SK-MEL-5 (cell line): ENCODE data around the gene EVX2. TPM values are rescaled to one million over a fixed set of nuclear protein-coding genes. Genes with fewer than 3 reads are reported as not detected.
A peak's percentile ranks its signal among the peaks of the same experiment; 100 is the strongest.

Source experiments
- DNase-seq: peaks from one replicate; pipeline ENCODE4 v3.0.0-alpha.2; 2016; ENCODE audit warnings: low read depth, low spot score
- in situ Hi-C: cut with HindIII; loops from 2 replicates; pipeline ENCODE4 v1.10.0; 2016; ENCODE audit warnings: low sequenced_read_pairs, high pct_unique_total_duplicates, low pct_unique_long_range_greater_than_20kb
- total RNA-seq: library from RNA; depleted of rRNA; stranded (reverse); fragments of >200 nt; shearing (Covaris generic); gene quantifications from 2 replicates; pipeline ENCODE4 v1.2.3, GENCODE V29; 2014; rRNA removed

EVX2 gene
- total RNA-seq, 1 experiment from 2014 or later = not detected

- in situ Hi-C loops = no loop called here
Measured at GRCh38 chr2:176063958-176064357, 19.8 kb downstream of the EVX2 start.

GRCh38 chr2:176056406-176056805 is 27.4 kb downstream of the EVX2 start:
- no peak for DNase-seq
- in situ Hi-C loops = no loop called here

More at GRCh38 chr2:176063958-176064357, 19.8 kb downstream of the EVX2 start:
- DNase-seq = no peak

- in situ Hi-C loops = no loop called here
Measured at GRCh38 chr2:176039375-176039774, 44.4 kb downstream of the EVX2 start.

GRCh38 chr2:176038694-176039093 is 45.1 kb downstream of the EVX2 start:
- in situ Hi-C loops = no loop called here
- DNase-seq = peak; percentile 17

More at GRCh38 chr2:176039375-176039774, 44.4 kb downstream of the EVX2 start:
- DNase-seq = no peak

GRCh38 chr2:176035013-176035691 is 48.6 kb downstream of the EVX2 start:
- DNase-seq = no peak
- in situ Hi-C loops = no loop called here

DNA sequence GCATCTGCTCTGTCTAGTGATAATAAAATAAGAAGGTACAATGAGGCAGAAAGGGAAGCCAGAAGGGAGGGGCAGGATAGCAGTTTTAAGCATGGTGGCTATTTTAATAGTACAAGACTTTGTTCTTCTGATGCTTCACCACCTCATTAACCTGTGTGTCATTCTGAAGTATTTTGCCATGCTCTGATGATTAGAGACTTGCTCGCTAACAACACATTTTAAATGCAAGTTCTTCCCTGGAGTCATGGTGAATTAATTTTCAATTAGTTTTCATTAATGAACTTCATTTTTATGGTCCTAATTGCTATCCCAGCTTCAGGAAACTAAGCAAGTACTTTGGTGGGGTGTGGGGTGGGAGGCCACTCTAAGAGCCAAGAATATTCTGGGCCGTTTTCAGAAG is 56.0 kb downstream of the EVX2 start:
- DNase-seq = no peak
- in situ Hi-C loops = no loop called here

Other genes starting within 250 kb of the EVX2 start
- 54.0 and 59.8 TPM in 2 replicates for gene LNPK, start 81.7 kb downstream of the EVX2 start, total RNA-seq
- 10.3 and 11.8 TPM in 2 replicates for gene HOXD13, start 8.8 kb upstream of the EVX2 start, total RNA-seq
- 0.42 TPM in 1 of 2 replicates, not detected in the other for gene HOXD12, start 15.8 kb upstream of the EVX2 start, total RNA-seq
- 0.37 and 0.53 TPM in 2 replicates for gene HOXD11, start 23.3 kb upstream of the EVX2 start, total RNA-seq
- 1.3 TPM in 1 of 2 replicates, not detected in the other for gene HOXD10, start 32.8 kb upstream of the EVX2 start, total RNA-seq
- 0.18 and 0.59 TPM in 2 replicates for gene HOXD9, start 38.8 kb upstream of the EVX2 start, total RNA-seq
- gene HOXD8, start 45.7 kb upstream of the EVX2 start, total RNA-seq = 14.5 and 19.7 TPM in 2 replicates
- gene HOXD4, start 67.6 kb upstream of the EVX2 start, total RNA-seq = 3.6 and 4.2 TPM in 2 replicates
- gene HOXD3, start 73.3 kb upstream of the EVX2 start, total RNA-seq = 4.9 and 5.5 TPM in 2 replicates
- 9.8 and 10.3 TPM in 2 replicates for gene HOXD1, start 104.7 kb upstream of the EVX2 start, total RNA-seq
- gene MTX2, start 185.5 kb upstream of the EVX2 start, total RNA-seq = 85.3 and 86.0 TPM in 2 replicates